ENCODE measurements around the gene SPIRE2.

Gene SPIRE2

GRCh38 chr16:89902980-89903379, 74.7 kb downstream of the SPIRE2 start:
- H3K27ac ChIP-seq, result no peak overlapping the region
- TF ChIP-seq CTCF (conservative IDR thresholded peaks at IDR 0.05), result no peak

GRCh38 chr16:89903908-89904515, 75.7 kb downstream of the SPIRE2 start:
- no peak for TF ChIP-seq CTCF (conservative IDR thresholded peaks at IDR 0.05)
- no peak overlapping the region for H3K27ac ChIP-seq

- TF ChIP-seq CTCF (conservative IDR thresholded peaks at IDR 0.05), result no peak
- H3K27ac ChIP-seq, result no peak overlapping the region
Observed at GRCh38 chr16:89904606-89905510, 76.6 kb downstream of the SPIRE2 start.

GRCh38 chr16:89905511-89906139, 77.3 kb downstream of the SPIRE2 start:
- TF ChIP-seq CTCF (conservative IDR thresholded peaks at IDR 0.05), result no peak

GRCh38 chr16:89906140-89907025, 78.1 kb downstream of the SPIRE2 start:
- no peak overlapping the region for H3K27ac ChIP-seq
- no peak for TF ChIP-seq CTCF (conservative IDR thresholded peaks at IDR 0.05)

More at GRCh38 chr16:89905511-89906139, 77.3 kb downstream of the SPIRE2 start:
- H3K27ac ChIP-seq, result no peak overlapping the region

- no peak overlapping the region for H3K27ac ChIP-seq
- no peak for TF ChIP-seq CTCF (conservative IDR thresholded peaks at IDR 0.05)
Observed at GRCh38 chr16:89907055-89907814, 79.0 kb downstream of the SPIRE2 start.
